Measurements from ENCODE around the gene IL1RN. TPM values are rescaled to one million over a fixed set of nuclear protein-coding genes. Genes with fewer than 3 reads are reported as not detected.

The IL1RN gene
- polyA plus RNA-seq, 1 donor (not counting 4 experiments of a cell fraction or from before 2014, with no cell fraction given) = 128 TPM

GRCh38 chr2:113160962-113161361, 33.6 kb downstream of the IL1RN start:
- Histone ChIP-seq H3K9ac (ENCODE audit: control insufficient read depth, extremely low read depth, insufficient read depth, low read length) (no peak overlapping the region), H3K36me3 (ENCODE audit: control insufficient read depth in 2 of 2, extremely low read depth in 1 of 2, insufficient read depth in 2 of 2, low read length in 2 of 2) (no peaks in the 10 kb centered on the region), H2AFZ (ENCODE audit: control insufficient read depth, low read length) (no peak overlapping the region), H3K9me1 (ENCODE audit: control insufficient read depth, extremely low read depth, insufficient read depth, low read length) (peaks cover 7% of the 10 kb centered on the region), H3K4me3 (ENCODE audit: control insufficient read depth in 2 of 3, extremely low read depth in 1 of 3, insufficient read depth in 2 of 3, low read depth in 1 of 3, low read length in 3 of 3) (no peak overlapping the region), H3K27ac (ENCODE audit: control insufficient read depth, insufficient read depth, low read length) (no peak overlapping the region), H3K4me2 (ENCODE audit: control insufficient read depth, extremely low read depth, insufficient read depth, low read depth, low read length) (no peak overlapping the region), H3K27me3 (ENCODE audit: control insufficient read depth, extremely low read depth, insufficient read depth, low read length) (no peaks in the 10 kb centered on the region), H3K4me1 (ENCODE audit: control insufficient read depth, extremely low read depth, insufficient read depth, low read length) (peaks cover 39% of the 10 kb centered on the region), H3K79me2 (ENCODE audit: control insufficient read depth, insufficient read depth, low read length) (peaks cover 39% of the 10 kb centered on the region), H4K20me1 (ENCODE audit: control insufficient read depth, extremely low read depth, insufficient read depth, low read length) (peaks cover 7% of the 10 kb centered on the region), H3K9me3 (ENCODE audit: control insufficient read depth, low read depth, low read length) (no peaks in the 10 kb centered on the region)
- TF ChIP-seq EZH2 (IDR thresholded peaks at IDR 0.05; ENCODE audit: low read length) (no peak), CTCF (optimal IDR thresholded peaks at IDR 0.05 in 1 of 3, IDR thresholded peaks at IDR 0.05 in 1 of 3, conservative IDR thresholded peaks at IDR 0.05 in 1 of 3; ENCODE audit: extremely low read depth in 1 of 3, insufficient read depth in 2 of 3, low read length in 3 of 3) (no peak)
- DNase-seq (ENCODE audit: low read depth, low spot score) = no peak
- dilution Hi-C loops (cut with MboI; ENCODE audit: extremely low pct_ligation_motif_present, low sequenced_read_pairs) = no loop called here
- no peak for FAIRE-seq

DNA sequence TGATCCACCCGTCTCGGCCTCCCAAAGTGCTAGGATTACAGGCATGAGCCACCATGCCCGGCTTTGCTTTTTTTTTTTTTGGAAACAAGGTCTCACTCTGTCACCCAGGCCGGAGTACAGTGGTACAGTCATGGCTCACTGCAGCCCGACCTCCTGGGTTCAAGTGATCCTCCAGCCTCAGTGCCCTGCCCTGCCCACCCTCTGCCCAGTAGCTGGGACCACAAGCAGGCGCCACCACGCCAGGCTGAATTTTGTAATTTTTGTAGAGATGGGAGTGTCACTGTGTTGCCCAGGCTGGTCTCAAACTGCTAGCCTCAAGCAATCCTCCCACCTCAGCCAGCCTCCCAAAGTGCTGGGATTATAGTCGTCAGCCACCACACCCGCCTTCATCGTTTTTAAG, 34.8 kb downstream of the IL1RN start:
- dilution Hi-C loops (cut with MboI; ENCODE audit: extremely low pct_ligation_motif_present, low sequenced_read_pairs) = no loop called here
- Histone ChIP-seq H2AFZ (ENCODE audit: control insufficient read depth, low read length) (no peak overlapping the region), H3K4me3 (ENCODE audit: control insufficient read depth in 2 of 3, extremely low read depth in 1 of 3, insufficient read depth in 2 of 3, low read depth in 1 of 3, low read length in 3 of 3) (no peak overlapping the region), H4K20me1 (ENCODE audit: control insufficient read depth, extremely low read depth, insufficient read depth, low read length) (peaks cover 7% of the 10 kb centered on the region), H3K9ac (ENCODE audit: control insufficient read depth, extremely low read depth, insufficient read depth, low read length) (no peak overlapping the region), H3K36me3 (ENCODE audit: control insufficient read depth in 2 of 2, extremely low read depth in 1 of 2, insufficient read depth in 2 of 2, low read length in 2 of 2) (peaks cover 0 to 2% of the 10 kb centered on the region in 2 experiments), H3K9me1 (ENCODE audit: control insufficient read depth, extremely low read depth, insufficient read depth, low read length) (peaks cover 7% of the 10 kb centered on the region), H3K27ac (ENCODE audit: control insufficient read depth, insufficient read depth, low read length) (no peak overlapping the region), H3K9me3 (ENCODE audit: control insufficient read depth, low read depth, low read length) (no peaks in the 10 kb centered on the region), H3K4me2 (ENCODE audit: control insufficient read depth, extremely low read depth, insufficient read depth, low read depth, low read length) (no peak overlapping the region), H3K27me3 (ENCODE audit: control insufficient read depth, extremely low read depth, insufficient read depth, low read length) (no peaks in the 10 kb centered on the region), H3K79me2 (ENCODE audit: control insufficient read depth, insufficient read depth, low read length) (peaks cover 45% of the 10 kb centered on the region), H3K4me1 (ENCODE audit: control insufficient read depth, extremely low read depth, insufficient read depth, low read length) (peaks cover 32% of the 10 kb centered on the region)
- no peak for TF ChIP-seq CTCF (optimal IDR thresholded peaks at IDR 0.05 in 1 of 3, IDR thresholded peaks at IDR 0.05 in 1 of 3, conservative IDR thresholded peaks at IDR 0.05 in 1 of 3; ENCODE audit: extremely low read depth in 1 of 3, insufficient read depth in 2 of 3, low read length in 3 of 3)
- TF ChIP-seq EZH2 (IDR thresholded peaks at IDR 0.05; ENCODE audit: low read length) = no peak
- DNase-seq (ENCODE audit: low read depth, low spot score) (no peak), FAIRE-seq (no peak)
